ENCODE data around the gene BOLL.

The BOLL gene

GRCh38 chr2:197804049-197804757, 19.1 kb upstream of the BOLL start, which contains the start of gene PLCL1:
TSS of gene PLCL1 (plus strand) at chr2:197804593.
- H3K27ac ChIP-seq, result no peak within 1 kb of the TSS
- no peak for TF ChIP-seq ZFX (IDR thresholded peaks at IDR 0.05; ENCODE audit: borderline replicate concordance)
- TF ChIP-seq CTCF (IDR thresholded peaks at IDR 0.05), result no peak

DNA sequence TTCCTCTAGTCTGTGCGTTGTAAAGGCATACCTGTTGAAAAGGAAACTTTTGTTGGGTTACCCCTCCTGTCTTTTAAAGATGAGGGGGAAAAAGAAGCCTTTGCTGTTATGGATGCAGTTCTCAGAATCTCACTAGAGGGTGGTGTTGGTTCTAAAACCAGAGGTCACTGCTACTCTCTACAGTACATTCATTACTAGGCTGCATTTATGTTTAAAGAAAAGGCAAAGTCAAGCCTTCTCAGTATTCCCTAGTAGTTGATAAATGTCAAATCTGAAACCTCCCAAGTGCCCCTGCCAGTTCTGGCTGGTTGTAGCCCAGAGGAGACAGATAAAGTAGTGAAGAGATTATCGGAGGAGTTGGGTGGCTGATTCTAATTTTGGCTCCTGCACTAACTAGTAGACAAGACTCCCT, 17.9 kb upstream of the BOLL start:
- no peak overlapping the region for H3K27ac ChIP-seq
- peak; percentile 83 for TF ChIP-seq CTCF (IDR thresholded peaks at IDR 0.05)
- no peak for TF ChIP-seq ZFX (IDR thresholded peaks at IDR 0.05; ENCODE audit: borderline replicate concordance)

DNA sequence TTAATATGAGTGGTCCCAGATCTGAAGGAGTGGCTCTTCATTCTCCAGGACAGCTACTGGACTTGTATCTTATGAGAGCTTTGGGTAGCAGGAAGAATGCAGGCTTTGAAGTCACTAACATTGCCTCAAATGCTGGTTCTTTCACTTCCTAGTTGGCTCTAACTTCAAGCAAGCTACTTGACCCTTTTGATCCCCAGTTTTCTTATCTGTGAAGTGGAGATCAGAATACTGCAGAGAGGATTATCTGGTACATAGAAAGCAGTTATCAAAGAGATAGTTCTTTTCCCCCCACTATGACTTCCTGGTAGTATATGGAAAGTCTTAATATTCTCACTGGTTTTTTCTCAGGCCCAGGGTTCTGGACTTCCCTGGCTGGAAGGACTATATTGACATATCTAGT, 15.9 kb upstream of the BOLL start:
- H3K27ac ChIP-seq, result no peak overlapping the region
- TF ChIP-seq ZFX (IDR thresholded peaks at IDR 0.05; ENCODE audit: borderline replicate concordance), result no peak
- TF ChIP-seq CTCF (IDR thresholded peaks at IDR 0.05), result no peak

DNA sequence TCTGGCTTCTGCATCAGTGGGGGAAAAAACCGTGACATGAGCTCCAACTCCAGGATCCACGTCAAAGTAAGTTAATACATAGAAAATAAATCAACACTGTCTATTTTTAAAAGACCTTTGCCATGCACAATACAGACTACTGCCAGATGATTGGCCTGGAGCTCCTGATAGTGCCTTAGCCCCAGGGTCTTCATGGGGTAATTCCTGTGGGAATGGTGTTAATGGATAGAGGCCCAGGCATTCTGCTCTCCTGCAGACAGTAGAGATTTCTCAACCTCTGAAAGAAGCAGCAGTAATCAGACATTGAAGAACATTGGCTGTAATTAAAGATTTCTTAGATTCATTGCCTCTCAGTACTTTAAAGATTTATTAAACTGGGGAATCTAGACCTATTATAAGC, 15.0 kb upstream of the BOLL start:
- H3K27ac ChIP-seq, result no peak overlapping the region

GRCh38 chr2:197799068-197799467, 13.9 kb upstream of the BOLL start:
- no peak overlapping the region for H3K27ac ChIP-seq
- TF ChIP-seq CTCF (IDR thresholded peaks at IDR 0.05), result no peak

More for the DNA sequence above, 15.0 kb upstream of the BOLL start:
- TF ChIP-seq CTCF (IDR thresholded peaks at IDR 0.05) (no peak), ZFX (IDR thresholded peaks at IDR 0.05; ENCODE audit: borderline replicate concordance) (no peak)

GRCh38 chr2:197798187-197798586, 13.1 kb upstream of the BOLL start:
- no peak for TF ChIP-seq CTCF (IDR thresholded peaks at IDR 0.05)
- no peak for TF ChIP-seq ZFX (IDR thresholded peaks at IDR 0.05; ENCODE audit: borderline replicate concordance)
- no peak overlapping the region for H3K27ac ChIP-seq

DNA sequence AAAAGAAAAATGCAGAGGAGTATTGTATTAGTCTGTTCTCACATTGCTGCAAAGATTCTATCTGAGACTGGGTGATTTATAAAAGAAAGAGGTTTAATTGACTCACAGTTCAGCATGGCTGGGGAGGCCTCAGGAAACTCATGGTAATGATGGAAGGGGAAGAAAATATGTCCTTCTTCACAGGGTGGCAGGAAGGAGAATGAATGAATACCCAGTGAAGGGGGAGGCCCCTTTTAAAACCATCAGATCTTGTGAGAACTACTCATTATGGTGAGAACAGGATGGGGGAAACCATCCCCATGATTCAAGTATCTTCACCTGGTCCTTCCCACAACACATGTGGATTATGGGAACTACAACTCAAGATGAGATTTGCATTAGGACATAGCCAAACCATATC, 10.2 kb upstream of the BOLL start:
- no peak overlapping the region for H3K27ac ChIP-seq
- no peak for TF ChIP-seq CTCF (IDR thresholded peaks at IDR 0.05)
- no peak for TF ChIP-seq ZFX (IDR thresholded peaks at IDR 0.05; ENCODE audit: borderline replicate concordance)
